C4-2B (cell line): ENCODE results near the gene FOXN3.

ENCODE experiments used
- H3K27ac ChIP-seq: fragments of 450-650 bp; 2 replicates; pipeline ENCODE4 v1.5.1; 2017
- ZFX ChIP-seq: fragments of 450-650 bp; IDR thresholded peaks from 2 replicates; pipeline ENCODE4 v1.6.1; 2017
- TF ChIP-seq, protein P1 (sequence below): fragments of 450-650 bp; conservative IDR thresholded peaks from 2 replicates; pipeline ENCODE4 v1.5.1; 2017; ENCODE audit warnings: mild to moderate bottlenecking

FOXN3 gene

DNA sequence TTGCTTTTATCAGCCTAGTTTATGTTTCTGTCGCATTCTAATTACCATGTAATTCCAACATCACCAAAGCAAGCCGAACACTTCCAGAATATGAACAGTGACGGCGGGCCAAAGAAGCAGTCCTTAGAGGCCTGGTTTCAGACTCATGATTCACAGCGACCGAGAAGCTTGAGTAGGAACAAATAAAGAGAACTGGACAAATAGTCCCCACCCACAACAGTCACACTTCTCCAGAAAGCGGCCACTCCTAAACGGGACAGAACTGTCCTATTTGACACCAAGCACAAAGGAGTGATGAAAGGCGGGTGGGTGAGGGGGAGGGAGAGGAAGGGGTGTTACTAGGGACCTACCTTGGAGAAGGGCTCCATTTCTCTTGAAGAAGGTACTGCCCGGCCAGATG lies 136.4 kb downstream of the FOXN3 start:
- no peak overlapping the region for H3K27ac ChIP-seq
- no peak for TF ChIP-seq ZFX
- TF ChIP-seq, protein P1, sequence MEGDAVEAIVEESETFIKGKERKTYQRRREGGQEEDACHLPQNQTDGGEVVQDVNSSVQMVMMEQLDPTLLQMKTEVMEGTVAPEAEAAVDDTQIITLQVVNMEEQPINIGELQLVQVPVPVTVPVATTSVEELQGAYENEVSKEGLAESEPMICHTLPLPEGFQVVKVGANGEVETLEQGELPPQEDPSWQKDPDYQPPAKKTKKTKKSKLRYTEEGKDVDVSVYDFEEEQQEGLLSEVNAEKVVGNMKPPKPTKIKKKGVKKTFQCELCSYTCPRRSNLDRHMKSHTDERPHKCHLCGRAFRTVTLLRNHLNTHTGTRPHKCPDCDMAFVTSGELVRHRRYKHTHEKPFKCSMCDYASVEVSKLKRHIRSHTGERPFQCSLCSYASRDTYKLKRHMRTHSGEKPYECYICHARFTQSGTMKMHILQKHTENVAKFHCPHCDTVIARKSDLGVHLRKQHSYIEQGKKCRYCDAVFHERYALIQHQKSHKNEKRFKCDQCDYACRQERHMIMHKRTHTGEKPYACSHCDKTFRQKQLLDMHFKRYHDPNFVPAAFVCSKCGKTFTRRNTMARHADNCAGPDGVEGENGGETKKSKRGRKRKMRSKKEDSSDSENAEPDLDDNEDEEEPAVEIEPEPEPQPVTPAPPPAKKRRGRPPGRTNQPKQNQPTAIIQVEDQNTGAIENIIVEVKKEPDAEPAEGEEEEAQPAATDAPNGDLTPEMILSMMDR, result no peak

DNA sequence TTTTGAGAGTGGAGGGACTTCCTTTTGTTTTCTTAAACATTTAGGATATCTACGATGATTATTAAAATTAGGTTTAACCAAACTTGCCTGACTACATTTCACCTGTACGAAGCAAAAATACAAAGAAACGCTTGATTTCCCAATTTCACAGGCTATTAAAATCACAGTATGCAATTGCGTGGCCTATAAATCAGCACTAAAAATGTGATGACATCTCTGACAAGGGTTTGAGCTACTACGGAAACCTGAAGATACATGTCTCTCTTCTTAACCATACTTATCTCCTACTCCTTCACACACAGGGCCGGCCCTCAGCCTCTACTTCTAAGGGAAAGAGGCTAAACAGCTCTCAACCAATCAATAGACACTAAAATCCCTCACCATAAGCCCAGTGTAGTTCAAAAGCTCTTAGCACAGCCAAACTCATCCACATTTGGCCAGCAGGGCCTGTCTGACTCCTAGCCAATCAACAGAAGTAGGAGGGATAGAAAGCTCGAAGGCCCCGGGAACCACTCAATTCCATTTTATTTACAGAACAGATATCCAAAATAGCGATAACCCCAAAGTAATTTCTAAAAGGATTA lies 137.3 kb downstream of the FOXN3 start:
- no peak overlapping the region for H3K27ac ChIP-seq
- no peak for TF ChIP-seq ZFX
- TF ChIP-seq, protein P1, result no peak

DNA sequence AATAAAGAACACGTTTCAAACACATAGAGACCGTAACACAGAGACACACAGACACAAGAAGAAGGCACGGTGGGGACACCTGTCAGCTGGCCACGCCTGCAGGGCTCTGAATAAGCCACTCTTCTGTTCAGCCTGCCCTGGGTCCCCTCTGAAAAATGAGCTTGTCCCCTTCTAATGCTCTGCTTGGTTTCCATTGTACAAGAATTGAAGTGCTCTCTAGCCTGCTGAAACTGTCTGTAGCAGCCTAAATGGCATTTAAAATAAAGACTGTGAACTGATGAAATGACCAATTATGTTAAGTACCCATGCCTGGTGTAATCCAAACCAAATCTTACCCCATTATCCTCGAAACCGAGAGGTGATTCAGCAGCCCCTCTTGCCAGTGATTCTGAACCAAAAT lies 139.8 kb downstream of the FOXN3 start:
- no peak overlapping the region for H3K27ac ChIP-seq
- TF ChIP-seq ZFX, result no peak
- TF ChIP-seq, protein P1, result no peak

DNA sequence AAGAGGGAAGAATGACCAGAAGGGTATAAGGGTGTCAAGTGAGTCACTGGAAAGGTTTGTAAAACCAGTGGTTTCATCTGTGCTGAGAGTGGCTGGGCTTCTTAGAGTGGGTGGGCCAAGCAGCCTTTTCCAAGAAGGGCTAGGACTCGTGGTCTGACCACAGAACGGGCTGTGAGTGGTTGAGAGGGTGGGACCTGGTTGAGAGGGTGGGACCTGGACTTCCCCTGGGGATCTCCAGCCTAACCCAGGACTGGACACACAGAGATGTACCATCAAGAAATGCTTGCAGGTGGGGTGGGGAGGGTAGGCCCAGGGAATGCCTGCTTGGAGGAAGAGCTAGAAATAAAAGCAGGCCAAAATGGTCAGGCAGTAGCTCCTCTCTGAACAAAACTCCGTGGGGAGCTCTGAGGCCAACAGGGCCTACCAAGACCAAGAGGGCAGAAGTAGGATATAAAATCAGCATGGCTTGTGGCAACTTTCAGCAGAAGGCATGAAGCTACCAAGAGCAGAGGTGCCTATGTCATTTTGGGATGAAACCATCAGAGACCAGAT lies 140.5 kb downstream of the FOXN3 start:
- TF ChIP-seq, protein P1, result no peak
- no peak for TF ChIP-seq ZFX
- H3K27ac ChIP-seq, result no peak overlapping the region

DNA sequence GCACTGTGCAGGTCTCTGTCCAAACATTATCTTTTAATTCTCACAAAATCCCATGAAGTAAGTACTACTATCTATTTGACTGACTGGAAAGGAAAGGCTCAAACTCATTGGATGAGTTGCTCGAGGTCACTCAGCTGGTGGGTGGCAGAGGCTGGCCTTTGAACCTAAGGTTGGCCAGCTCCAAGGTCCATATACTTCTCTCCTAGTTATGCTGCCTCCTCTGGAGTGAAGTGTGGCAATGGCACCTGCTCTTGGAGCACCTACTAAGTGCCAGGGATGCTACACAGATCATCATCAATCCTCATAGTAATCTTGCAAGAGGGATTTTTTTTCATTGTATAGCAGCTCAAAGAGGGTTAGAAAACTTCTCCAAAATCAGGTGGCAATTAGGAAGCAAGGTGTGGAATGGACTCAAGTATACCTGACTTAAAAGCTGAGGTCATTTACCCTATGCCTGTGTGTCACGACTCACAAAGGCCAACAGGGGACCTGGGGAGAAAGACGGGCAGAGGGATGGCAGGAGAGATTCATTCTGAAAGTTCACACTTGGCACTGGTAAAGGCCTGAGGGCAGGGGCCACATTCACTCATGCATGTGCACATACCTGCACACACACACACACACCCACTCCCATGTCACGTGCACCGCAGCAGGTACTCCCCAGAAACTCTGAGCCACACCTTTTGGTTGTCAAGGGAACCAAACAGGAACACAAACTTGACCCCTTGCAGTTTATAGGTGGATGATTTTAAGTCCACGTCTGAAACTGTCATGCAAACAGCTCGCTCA lies 146.4 kb downstream of the FOXN3 start:
- no peak for TF ChIP-seq ZFX
- TF ChIP-seq, protein P1, result no peak
- no peak overlapping the region for H3K27ac ChIP-seq

DNA sequence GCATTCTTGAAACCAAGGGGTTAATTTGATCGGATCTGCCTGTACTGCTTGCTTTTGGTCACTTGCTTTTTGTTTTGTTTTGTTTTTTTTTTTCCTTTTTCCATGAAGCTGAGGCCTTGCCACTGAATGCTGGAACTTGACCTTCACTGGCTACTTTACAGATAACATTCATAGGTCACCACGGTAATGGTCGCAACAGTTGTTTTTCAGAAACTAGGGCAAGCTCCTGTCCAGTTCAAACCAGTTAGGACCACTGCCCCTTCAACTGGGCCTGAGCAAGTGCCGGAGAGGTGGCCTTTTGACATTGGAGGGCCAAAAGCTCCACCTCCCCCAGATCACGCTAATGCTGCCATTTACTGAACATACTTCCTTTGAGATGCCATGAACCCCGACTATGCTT lies 147.6 kb downstream of the FOXN3 start:
- no peak overlapping the region for H3K27ac ChIP-seq
- TF ChIP-seq ZFX, result no peak
- TF ChIP-seq, protein P1, result no peak

DNA sequence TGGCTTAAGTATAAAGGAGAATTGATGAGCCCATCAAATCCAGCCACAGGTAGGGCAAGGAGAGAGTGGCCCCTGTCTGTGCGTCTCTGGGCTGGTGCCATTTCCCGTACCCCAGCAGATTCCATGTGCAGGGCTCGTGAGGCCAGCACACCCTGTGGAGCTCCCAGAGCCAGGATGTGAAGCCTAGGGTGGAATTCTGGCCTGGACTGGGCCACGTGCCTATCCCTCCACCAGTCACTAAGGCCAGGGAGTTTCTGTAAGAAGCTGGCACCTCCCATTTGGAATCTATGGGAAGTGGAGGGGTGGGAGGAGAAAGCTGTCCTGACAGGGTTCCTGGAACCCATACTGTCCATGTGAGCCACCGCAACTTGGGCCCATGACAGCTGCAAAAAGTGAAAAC lies 148.5 kb downstream of the FOXN3 start:
- no peak overlapping the region for H3K27ac ChIP-seq
- no peak for TF ChIP-seq ZFX
- TF ChIP-seq, protein P1, result no peak
